HG03025 (cell line): ENCODE data around the gene FBXO4.
"Not testable (repeated sequence)": the region's sequence is repeated elsewhere in the genome, so short reads cannot be mapped to it uniquely, and the experiment has no call there.

Experiments used
- ATAC-seq: cut with Tn5 transposase; IDR thresholded peaks from one replicate; pipeline ENCODE4 v1.9.1; 2021; ENCODE audit warnings: mild to moderate bottlenecking, moderate library complexity; ENCODE audit not compliant: unreplicated experiment, low FRiP score

FBXO4 gene

DNA sequence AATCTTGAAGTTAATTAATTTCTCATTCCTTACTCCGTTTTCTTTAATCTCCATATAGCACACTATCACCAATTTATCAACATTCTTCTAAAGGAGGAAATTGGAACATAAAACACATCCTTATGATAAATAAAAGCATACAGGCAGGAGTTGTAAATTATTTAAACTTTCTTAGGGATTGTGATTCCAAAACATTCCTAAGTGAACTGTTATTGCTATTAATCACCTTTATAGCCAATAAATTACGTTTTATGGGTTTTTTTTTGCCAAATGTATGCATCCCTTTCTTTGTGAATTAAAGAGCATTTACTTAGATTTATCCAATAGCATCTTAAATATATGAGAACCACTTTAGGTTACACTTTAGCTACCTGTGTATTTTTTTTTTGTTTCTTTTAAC lies 55.3 kb downstream of the FBXO4 start:
- ATAC-seq: no peak

- ATAC-seq: no peak
Observed at GRCh38 chr5:41980870-41981269, 55.8 kb downstream of the FBXO4 start.

- ATAC-seq: not testable (repeated sequence)
Observed at GRCh38 chr5:41982858-41983257, 57.8 kb downstream of the FBXO4 start.

DNA sequence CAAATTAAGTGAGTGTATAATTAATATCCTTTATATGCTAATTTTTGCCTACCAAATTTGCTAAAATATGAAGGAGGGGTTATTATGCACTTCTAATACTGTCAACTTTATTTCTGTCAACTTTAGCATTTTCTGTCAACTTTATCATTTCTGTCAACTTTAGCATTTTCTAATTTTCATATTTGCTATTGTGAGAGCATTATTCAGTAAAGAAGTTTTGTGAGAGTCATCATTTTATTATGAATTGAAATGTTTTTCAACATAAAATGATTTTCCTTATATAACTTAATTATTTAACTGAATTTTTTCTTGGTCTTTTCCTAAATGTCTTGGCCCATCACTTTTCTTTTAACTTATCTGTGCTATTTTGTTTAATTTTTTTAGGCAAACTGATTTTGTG lies 58.2 kb downstream of the FBXO4 start:
- ATAC-seq: no peak

GRCh38 chr5:41985945-41986695 lies 61.0 kb downstream of the FBXO4 start:
- no peak for ATAC-seq
